Spinal cord (tissue), 10 donors: ENCODE measurements around the gene URB1. TPM values are rescaled to one million over a fixed set of nuclear protein-coding genes. Genes with fewer than 3 reads are reported as not detected.
"Not testable (repeated sequence)": the region's sequence is repeated elsewhere in the genome, so short reads cannot be mapped to it uniquely, and the experiment has no call there.

Experiments
- DNase-seq, 6 donors: peaks; one replicate each; pipeline versions ENCODE4 v3.0.0 to v3.0.0-alpha.2; 2013 to 2015; ENCODE audit warnings: low spot score in 6 of 6, low read depth in 4 of 6
- H3K27ac ChIP-seq: one replicate; pipeline ENCODE4 v1.5.1; 2013; ENCODE audit warnings: low read depth, low read length, control low read depth
- H3K27me3 ChIP-seq: one replicate; pipeline ENCODE4 v1.6.1; 2013; ENCODE audit warnings: low read length; ENCODE audit not compliant: control insufficient read depth, insufficient read depth
- H3K36me3 ChIP-seq: one replicate; pipeline ENCODE4 v1.6.1; 2013; ENCODE audit warnings: low read length; ENCODE audit not compliant: control insufficient read depth, insufficient read depth
- H3K4me1 ChIP-seq: one replicate; pipeline ENCODE4 v1.6.1; 2013; ENCODE audit warnings: low read length; ENCODE audit not compliant: control insufficient read depth, insufficient read depth
- H3K4me3 ChIP-seq: one replicate; pipeline ENCODE4 v1.5.1; 2013; ENCODE audit warnings: low read depth, low read length, control low read depth
- H3K9me3 ChIP-seq: one replicate; pipeline ENCODE4 v1.6.1; 2013; ENCODE audit warnings: low read length; ENCODE audit not compliant: control insufficient read depth, insufficient read depth
- WGBS: methylation state at CpG from one replicate; pipeline ENCODE4 v1.1.5; 2013; ENCODE audit warnings: missing lambda C conversion rate; ENCODE audit not compliant: insufficient coverage; 5-methylcytosine and 5-hydroxymethylcytosine counted together
- polyA plus RNA-seq, 2 donors: library from polyadenylated mRNA; unstranded; fragments of 120-200 nt; gene quantifications; one replicate each; pipeline ENCODE4 v1.2.1, GENCODE V29; 2013; ENCODE audit not compliant: insufficient read length in 2 of 2
- total RNA-seq, 2 donors: library from RNA; depleted of rRNA in 1 of 2; stranded (reverse); fragments of 120-200 nt in 1 of 2; fragments of >200 nt in 1 of 2; gene quantifications; one replicate each; pipeline versions ENCODE4 v1.2.3 to v1.2.4, GENCODE V29; 2013 to 2014
- donor health status: healthy.

The URB1 gene
- total and polyA plus RNA-seq, 4 donors = 15.9 to 18.3 (median 17.1) TPM

DNA sequence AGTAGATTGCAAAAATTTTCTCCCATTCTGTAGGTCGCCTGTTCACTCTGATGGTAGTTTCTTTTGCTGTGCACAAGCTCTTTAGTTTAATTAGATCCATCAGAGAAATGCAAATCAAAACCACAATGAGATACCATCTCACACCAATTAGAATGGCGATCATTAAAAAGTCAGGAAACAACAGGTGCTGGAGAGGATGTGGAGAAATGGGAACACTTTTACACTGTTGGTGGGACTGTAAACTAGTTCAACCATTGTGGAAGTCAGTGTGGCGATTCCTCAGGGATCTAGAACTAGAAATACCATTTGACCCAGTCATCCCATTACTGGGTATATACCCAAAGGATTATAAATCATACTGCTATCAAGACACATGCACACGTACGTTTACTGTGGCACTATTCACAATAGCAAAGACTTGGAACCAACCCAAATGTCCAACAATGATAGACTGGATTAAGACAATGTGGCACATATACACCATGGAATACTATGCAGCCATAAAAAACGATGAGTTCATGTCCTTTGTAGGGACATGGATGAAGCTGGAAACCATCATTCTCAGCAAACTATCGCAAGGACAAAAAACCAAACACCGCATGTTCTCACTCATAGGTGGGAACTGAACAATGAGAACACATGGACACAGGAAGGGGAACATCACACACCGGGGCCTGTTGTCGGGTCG is 2.1 kb downstream of the URB1 start:
- H3K9me3 ChIP-seq, H3K27ac ChIP-seq, DNase-seq, H3K4me3 ChIP-seq, H3K27me3 ChIP-seq: not testable (repeated sequence)
- peaks cover 15% of the 10 kb centered on the region for H3K4me1 ChIP-seq
- H3K36me3 ChIP-seq = peaks cover 14% of the 10 kb centered on the region
- whole genome bisulfite sequencing = no CpG with 5 or more reads among the region's 11 CpGs

DNA sequence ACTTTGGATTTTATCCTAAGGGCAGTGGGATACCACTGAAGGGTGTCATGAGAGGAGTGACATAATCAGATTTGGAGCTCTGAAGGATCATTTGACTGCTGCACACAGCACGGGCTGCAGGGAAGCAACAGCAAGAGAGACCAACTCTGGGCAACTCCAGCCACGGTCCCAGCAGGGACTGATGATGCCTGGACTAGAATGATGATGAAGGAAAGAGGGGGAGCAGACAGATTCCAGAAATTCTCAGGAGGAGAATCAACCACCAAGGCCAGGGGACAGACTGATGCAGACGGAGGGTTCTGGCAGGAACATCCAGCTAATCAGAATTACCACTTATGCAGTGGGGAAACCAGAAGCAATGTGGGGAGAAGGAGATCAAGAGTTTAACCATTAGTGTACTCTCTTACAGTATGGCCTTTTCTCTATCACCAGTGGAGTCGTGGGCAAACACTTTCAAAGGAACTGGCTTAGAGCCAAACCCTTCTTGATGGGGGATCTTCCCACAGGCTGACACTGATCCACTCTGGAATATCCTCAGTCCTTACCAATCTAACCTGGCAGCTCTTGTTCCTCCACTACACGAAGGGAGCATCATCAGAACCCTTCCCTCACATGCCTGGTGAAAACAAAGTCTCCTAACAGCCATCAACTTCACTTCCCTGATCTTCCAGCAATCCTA is 3.3 kb downstream of the URB1 start:
- H3K4me1 ChIP-seq = peaks cover 15% of the 10 kb centered on the region
- no peaks in the 10 kb centered on the region for H3K27me3 ChIP-seq
- WGBS = 61% methylated on average over 3 of the region's 5 CpGs
- no peak overlapping the region for H3K4me3 ChIP-seq
- H3K9me3 ChIP-seq = no peaks in the 10 kb centered on the region
- H3K27ac ChIP-seq = no peak overlapping the region
- H3K36me3 ChIP-seq = peaks cover 19% of the 10 kb centered on the region
- DNase-seq = no peak

DNA sequence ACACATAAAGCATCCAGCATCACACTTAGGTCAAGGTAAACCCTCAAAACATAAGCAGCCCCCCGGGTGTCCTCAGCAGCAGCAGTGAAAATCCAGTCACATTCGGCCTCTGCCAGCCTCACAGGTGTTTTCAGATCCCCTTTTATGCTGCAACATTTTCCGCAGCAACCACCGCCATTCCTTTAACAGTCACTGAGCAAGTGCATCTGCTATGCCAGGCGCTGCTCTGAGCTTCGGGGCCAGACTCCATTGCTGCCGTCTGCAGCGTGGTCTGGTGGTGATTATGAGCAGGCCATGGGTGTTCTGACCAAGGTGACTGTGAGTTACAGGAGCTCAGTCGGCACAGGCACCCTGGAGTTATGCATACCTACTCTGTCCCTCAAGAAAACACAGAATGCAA is 4.5 kb downstream of the URB1 start:
- Histone ChIP-seq H3K27ac (no peak overlapping the region), H3K4me1 (peaks cover 11% of the 10 kb centered on the region), H3K36me3 (peaks cover 29% of the 10 kb centered on the region), H3K4me3 (no peak overlapping the region), H3K9me3 (no peaks in the 10 kb centered on the region), H3K27me3 (no peaks in the 10 kb centered on the region)
- no peak for DNase-seq
- WGBS = 82% methylated on average over 8 of the region's 9 CpGs

DNA sequence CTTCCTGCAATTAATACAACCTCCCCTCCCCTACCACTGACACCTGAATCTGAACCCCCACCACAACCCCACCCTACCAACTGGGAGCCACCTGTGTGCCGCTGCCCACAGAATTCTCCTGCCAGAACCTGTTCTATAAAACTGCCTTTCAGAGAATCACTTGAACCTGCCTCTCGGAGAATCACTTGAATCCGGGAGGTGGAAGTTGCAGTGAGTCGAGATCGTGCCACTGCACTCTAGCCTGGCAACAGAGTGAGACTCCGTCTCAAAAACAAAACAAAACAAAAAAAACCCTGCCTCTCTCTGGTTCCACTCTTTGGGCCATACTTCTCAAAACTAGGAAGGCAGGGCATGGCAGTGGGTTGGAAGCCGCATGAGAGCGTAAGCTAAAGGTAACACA is 5.7 kb downstream of the URB1 start:
- Histone ChIP-seq H3K4me3 (no peak overlapping the region), H3K36me3 (peaks cover 39% of the 10 kb centered on the region), H3K27ac (no peak overlapping the region), H3K27me3 (no peaks in the 10 kb centered on the region), H3K9me3 (no peaks in the 10 kb centered on the region), H3K4me1 (peaks cover 8% of the 10 kb centered on the region)
- 100% methylated on average over 3 of the region's 8 CpGs for WGBS
- no peak for DNase-seq

DNA sequence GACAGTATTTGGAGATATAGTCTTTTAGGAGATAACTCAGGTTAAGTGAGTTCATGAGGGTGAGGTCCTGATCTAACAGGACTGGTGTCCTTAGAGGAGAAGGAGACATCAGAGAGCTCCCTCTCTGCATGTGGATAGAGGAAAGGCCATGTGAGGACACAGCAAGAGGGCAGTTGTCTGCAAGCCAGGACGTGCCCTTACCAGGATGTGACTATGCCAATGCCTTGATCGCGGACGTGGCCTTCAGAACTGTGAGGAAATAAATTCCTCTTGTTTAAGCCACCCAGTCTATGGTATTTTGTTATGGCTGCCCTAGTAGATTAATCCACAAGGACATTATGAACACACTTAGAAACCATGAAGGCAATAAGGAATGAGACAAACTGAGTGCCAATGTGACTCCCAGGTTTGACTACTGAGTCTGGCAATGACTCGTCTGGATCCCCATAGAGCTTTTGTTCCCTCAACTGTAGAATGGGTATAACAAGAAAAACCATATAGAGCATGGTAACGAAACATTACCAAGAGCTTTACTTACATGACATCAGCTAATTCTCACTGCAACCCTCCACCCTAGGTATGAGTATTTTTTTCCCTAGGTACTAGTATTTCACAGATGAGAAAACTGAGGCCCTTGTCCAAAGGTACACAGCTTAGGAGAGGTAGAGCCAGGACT is 6.5 kb downstream of the URB1 start:
- no peaks in the 10 kb centered on the region for H3K27me3 ChIP-seq
- no peak overlapping the region for H3K4me3 ChIP-seq
- no peaks in the 10 kb centered on the region for H3K9me3 ChIP-seq
- no peak for DNase-seq
- WGBS = no CpG with 5 or more reads among the region's 6 CpGs
- peaks cover 3% of the 10 kb centered on the region for H3K4me1 ChIP-seq
- peaks cover 39% of the 10 kb centered on the region for H3K36me3 ChIP-seq
- no peak overlapping the region for H3K27ac ChIP-seq

DNA sequence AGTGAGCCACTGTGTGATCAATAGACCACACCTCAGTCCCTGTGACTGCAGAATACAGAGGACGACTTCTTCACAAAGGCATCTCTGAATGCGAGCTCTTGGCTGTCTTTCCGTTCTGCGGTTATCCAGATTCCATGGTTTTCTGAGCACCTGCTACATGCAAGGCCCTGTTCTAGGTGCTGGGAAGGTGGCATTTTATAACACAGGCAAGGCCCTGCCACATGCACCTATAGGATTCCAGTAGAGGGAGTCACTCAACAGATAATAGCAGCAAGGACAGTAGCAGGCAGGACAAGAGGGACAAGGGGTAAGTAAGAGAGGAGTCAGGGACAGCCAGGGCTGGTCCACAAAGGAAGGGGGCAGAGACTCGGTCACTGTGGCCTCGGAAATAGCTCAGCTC is 9.0 kb downstream of the URB1 start:
- DNase-seq = no peak
- WGBS = 94% methylated on average over 6 of the region's 6 CpGs
- no peak overlapping the region for H3K4me3 ChIP-seq
- peaks cover 37% of the 10 kb centered on the region for H3K36me3 ChIP-seq
- H3K27me3 ChIP-seq = no peaks in the 10 kb centered on the region
- H3K9me3 ChIP-seq = no peaks in the 10 kb centered on the region
- H3K27ac ChIP-seq = no peak overlapping the region
- H3K4me1 ChIP-seq = peaks cover 3% of the 10 kb centered on the region

DNA sequence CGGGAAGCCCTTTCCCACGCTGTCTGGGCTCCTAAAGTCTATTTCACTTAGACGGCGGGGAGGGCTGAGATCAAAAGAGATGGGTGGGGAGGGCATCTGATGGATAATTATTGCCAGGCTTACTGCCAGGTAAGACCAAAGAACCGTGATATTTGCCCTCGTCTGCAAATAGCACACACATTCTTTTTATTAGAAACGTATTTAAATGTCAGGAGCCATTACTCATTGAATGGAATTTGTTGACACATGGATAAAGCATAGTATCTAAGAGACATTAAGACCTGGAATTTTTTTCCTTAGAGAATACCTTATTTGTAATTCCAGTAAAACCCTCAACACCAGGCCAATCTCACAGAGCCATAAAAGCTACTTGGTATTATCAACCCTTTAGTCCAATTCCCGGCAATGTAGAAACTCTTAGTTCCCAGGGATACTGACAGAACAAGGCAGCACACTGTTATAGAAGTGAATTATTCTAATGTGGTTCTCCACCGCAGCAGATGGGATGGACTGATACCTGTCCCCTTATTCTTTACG is 10.6 kb downstream of the URB1 start:
- peaks cover 35% of the 10 kb centered on the region for H3K36me3 ChIP-seq
- H3K4me1 ChIP-seq = peaks cover 3% of the 10 kb centered on the region

DNA sequence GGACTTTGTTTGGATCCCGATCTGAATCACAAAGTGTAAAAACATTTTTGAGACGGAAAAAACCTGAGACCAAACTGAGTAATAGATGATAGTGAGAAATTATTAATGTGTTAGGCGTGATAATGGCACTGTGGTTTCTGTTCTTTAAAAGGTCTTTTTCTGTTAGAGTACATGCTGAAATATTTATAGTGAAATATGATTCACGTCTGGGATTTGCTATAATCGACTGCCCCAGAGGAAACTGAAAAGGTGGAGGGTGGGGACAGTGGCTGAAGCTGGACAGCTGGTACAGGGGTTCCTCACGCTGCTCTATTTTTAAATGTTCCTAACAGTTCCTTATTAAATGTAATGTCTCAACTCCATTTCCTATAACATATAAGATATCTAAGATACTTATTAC is 11.2 kb downstream of the URB1 start:
- Histone ChIP-seq H3K4me3 (no peak overlapping the region), H3K27me3 (no peaks in the 10 kb centered on the region), H3K36me3 (peaks cover 35% of the 10 kb centered on the region), H3K4me1 (peaks cover 3% of the 10 kb centered on the region), H3K27ac (no peak overlapping the region), H3K9me3 (no peaks in the 10 kb centered on the region)
- no peak for DNase-seq
- WGBS = 93% methylated on average over 5 of the region's 6 CpGs

More for the DNA sequence above, 10.6 kb downstream of the URB1 start:
- H3K27me3 ChIP-seq = no peaks in the 10 kb centered on the region
- 93% methylated on average over 2 of the region's 10 CpGs for WGBS
- peak in 1 of 6 donors; percentile 15 for DNase-seq
- H3K9me3 ChIP-seq = no peaks in the 10 kb centered on the region
- no peak overlapping the region for H3K4me3 ChIP-seq
- H3K27ac ChIP-seq = no peak overlapping the region

DNA sequence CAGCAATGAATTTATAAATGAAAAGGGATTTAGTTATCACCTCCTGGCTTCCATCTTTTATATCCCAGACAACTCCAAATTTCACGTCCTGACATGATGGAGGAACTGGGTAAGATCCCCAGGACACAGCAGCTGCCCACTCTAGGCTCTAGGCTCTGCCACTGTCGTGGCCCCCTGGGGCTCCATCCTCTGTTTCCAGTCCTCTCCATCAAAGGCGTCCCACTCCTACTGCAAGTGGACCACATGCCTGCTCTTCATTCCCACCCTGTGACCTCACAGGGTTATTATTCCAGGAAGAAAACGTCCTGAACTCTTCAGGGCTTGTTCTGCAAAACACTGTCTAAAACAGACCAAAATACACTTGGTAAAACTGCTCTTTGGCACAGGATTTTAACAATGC is 11.9 kb downstream of the URB1 start:
- H3K27ac ChIP-seq = no peak overlapping the region

More for the DNA sequence above, 11.9 kb downstream of the URB1 start:
- H3K27me3 ChIP-seq = no peaks in the 10 kb centered on the region
- H3K36me3 ChIP-seq = peaks cover 35% of the 10 kb centered on the region
- WGBS = 71% methylated on average over 4 of the region's 4 CpGs
- no peak for DNase-seq
- H3K9me3 ChIP-seq = no peaks in the 10 kb centered on the region
- no peak overlapping the region for H3K4me3 ChIP-seq
- no peaks in the 10 kb centered on the region for H3K4me1 ChIP-seq
